Endothelial cell of umbilical vein (primary cell): ENCODE data around the gene AQP1.

Source experiments
- FOS ChIP-seq: IDR thresholded peaks from 2 replicates; pipeline ENCODE4 v1.6.1; 2011; ENCODE audit warnings: mild to moderate bottlenecking, low read length, moderate library complexity, borderline replicate concordance; ENCODE audit not compliant: insufficient read depth
- JUN ChIP-seq: IDR thresholded peaks from 2 replicates; pipeline ENCODE4 v1.6.1; 2011; ENCODE audit warnings: borderline replicate concordance, low read depth; ENCODE audit not compliant: insufficient read length, insufficient read depth
- MYC ChIP-seq: IDR thresholded peaks from one replicate; pipeline ENCODE4 v1.6.1; 2011; ENCODE audit warnings: mild to moderate bottlenecking, low read depth, low read length
- TF ChIP-seq, protein P1 (sequence below), 2 donors: IDR thresholded peaks; 1 replicate in 1 of 2; 2 replicates in 1 of 2; pipeline ENCODE4 v1.5.1; 2011; ENCODE audit warnings: low read length in 2 of 2, mild to moderate bottlenecking in 2 of 2, moderate library complexity in 2 of 2, control low read depth in 1 of 2, inconsistent platforms in 1 of 2, low read depth in 1 of 2; ENCODE audit not compliant: insufficient read depth in 1 of 2; ENCODE audit errors: extremely low read depth in 1 of 2
- TF ChIP-seq, protein P2 (sequence below): IDR thresholded peaks from 2 replicates; pipeline ENCODE4 v1.6.1; 2011; ENCODE audit not compliant: insufficient read depth, insufficient read length

DNA sequence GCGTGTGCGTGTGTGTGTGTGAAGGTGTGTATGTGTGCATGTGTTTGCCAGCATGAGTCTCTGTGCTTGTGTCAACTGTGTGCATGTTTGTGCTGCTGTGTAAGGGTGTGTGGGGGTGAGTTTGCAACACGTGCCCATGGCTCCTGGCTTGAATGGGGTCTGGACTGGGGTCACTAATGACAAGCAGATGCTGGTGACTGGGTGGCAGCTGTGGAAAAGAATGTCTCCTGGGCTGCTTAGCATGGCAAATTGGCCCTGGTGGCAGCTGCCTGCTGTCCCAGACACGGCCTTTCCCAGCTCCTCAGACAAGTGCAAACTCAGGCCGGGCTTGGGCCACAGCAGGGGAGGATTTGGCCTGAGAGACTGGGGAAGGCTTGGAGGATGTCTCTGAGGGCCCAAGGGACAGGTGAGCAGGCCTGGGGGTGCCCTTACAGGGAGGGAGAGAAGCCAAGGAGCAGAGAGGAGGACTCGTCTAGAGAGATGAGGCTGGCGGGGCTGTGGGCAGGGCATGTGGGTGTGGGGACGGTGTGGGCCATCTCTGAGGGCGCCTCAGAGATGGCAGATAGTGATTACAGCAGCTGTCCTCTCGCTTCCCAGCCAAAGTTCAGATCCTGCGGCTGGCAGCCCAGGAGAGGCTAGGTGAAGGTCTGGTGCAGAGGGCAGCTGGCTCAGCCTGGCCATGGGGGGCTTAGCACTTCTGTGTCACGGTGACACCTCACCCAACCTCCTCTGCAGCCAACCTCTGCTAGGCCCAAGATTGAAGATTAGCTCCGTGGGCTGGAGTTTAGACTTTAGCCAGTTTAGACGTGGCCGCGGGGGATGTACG lies 1.5 kb downstream of the AQP1 start:
- TF ChIP-seq, protein P1, sequence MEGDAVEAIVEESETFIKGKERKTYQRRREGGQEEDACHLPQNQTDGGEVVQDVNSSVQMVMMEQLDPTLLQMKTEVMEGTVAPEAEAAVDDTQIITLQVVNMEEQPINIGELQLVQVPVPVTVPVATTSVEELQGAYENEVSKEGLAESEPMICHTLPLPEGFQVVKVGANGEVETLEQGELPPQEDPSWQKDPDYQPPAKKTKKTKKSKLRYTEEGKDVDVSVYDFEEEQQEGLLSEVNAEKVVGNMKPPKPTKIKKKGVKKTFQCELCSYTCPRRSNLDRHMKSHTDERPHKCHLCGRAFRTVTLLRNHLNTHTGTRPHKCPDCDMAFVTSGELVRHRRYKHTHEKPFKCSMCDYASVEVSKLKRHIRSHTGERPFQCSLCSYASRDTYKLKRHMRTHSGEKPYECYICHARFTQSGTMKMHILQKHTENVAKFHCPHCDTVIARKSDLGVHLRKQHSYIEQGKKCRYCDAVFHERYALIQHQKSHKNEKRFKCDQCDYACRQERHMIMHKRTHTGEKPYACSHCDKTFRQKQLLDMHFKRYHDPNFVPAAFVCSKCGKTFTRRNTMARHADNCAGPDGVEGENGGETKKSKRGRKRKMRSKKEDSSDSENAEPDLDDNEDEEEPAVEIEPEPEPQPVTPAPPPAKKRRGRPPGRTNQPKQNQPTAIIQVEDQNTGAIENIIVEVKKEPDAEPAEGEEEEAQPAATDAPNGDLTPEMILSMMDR (IDR thresholded peaks at IDR 0.05; ENCODE audit: extremely low read depth in 1 of 2, insufficient read depth in 1 of 2, low read depth in 1 of 2, low read length in 2 of 2), result no peak
- TF ChIP-seq FOS (no peak), MYC (no peak), JUN (no peak)
- TF ChIP-seq, protein P2, sequence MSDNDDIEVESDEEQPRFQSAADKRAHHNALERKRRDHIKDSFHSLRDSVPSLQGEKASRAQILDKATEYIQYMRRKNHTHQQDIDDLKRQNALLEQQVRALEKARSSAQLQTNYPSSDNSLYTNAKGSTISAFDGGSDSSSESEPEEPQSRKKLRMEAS, result no peak
